Progenitor cell of endocrine pancreas (in vitro differentiated cells): Measurements from ENCODE around the gene MLLT3. TPM values are rescaled to one million over a fixed set of nuclear protein-coding genes. Genes with fewer than 3 reads are reported as not detected.
A peak's percentile ranks its signal among the peaks of the same experiment; 100 is the strongest.

Source experiments
- DNase-seq: peaks from one replicate; pipeline ENCODE4 v3.0.0; 2021; ENCODE audit warnings: low spot score; ENCODE audit not compliant: unreplicated experiment
- H3K27ac Mint-ChIP-seq: 2 replicates; pipeline ENCODE4 v1.8.0; 2021; ENCODE audit warnings: mild to moderate bottlenecking, moderate library complexity, mixed read lengths
- H3K27me3 Mint-ChIP-seq: 2 replicates; pipeline ENCODE4 v1.8.0; 2021; ENCODE audit warnings: mixed read lengths
- H3K36me3 Mint-ChIP-seq: 2 replicates; pipeline ENCODE4 v1.8.0; 2022; ENCODE audit warnings: mixed read lengths; ENCODE audit not compliant: insufficient read depth
- H3K4me1 Mint-ChIP-seq: 2 replicates; pipeline ENCODE4 v1.8.0; 2021; ENCODE audit warnings: low read depth, mixed read lengths
- H3K4me3 Mint-ChIP-seq: 2 replicates; pipeline ENCODE4 v1.8.0; 2021; ENCODE audit warnings: low read depth, mild to moderate bottlenecking, moderate library complexity, mixed read lengths
- H3K9me3 Mint-ChIP-seq: 2 replicates; pipeline ENCODE4 v1.8.0; 2021; ENCODE audit warnings: low read depth, mixed read lengths
- total RNA-seq: library from RNA; stranded (reverse); gene quantifications from 2 replicates; pipeline ENCODE4 v1.2.1, GENCODE V29; 2021
- TF ChIP-seq, protein P1 (sequence below): fragments of 200-600 bp; sonication (generic); IDR thresholded peaks from one replicate; pipeline ENCODE4 v1.5.0; 2021; ENCODE audit warnings: antibody characterized with exemption, mild to moderate bottlenecking; ENCODE audit not compliant: unreplicated experiment

Gene MLLT3
- total RNA-seq, 1 donor from 2014 or later = 25.8 TPM

DNA sequence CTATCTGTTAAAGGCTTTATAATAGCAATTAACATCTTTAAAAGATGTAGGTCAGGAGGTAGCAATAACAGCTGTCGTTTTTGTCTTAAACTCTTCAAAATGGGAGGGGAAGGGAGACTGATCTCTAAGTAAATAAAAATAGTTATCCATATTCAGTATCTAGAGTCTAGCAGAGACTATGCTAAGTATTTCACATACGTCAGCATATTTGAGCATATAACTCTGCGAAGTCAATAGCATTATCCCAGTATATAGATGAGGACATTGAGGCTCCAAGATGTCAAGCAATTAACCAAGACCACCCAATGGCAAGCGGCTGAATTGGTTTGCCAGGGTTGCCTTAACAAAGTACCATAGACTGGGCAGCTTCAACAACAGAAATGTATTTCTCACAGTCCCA lies 316.8 kb downstream of the MLLT3 start:
- TF ChIP-seq, protein P1, sequence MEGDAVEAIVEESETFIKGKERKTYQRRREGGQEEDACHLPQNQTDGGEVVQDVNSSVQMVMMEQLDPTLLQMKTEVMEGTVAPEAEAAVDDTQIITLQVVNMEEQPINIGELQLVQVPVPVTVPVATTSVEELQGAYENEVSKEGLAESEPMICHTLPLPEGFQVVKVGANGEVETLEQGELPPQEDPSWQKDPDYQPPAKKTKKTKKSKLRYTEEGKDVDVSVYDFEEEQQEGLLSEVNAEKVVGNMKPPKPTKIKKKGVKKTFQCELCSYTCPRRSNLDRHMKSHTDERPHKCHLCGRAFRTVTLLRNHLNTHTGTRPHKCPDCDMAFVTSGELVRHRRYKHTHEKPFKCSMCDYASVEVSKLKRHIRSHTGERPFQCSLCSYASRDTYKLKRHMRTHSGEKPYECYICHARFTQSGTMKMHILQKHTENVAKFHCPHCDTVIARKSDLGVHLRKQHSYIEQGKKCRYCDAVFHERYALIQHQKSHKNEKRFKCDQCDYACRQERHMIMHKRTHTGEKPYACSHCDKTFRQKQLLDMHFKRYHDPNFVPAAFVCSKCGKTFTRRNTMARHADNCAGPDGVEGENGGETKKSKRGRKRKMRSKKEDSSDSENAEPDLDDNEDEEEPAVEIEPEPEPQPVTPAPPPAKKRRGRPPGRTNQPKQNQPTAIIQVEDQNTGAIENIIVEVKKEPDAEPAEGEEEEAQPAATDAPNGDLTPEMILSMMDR = no peak
- Mint-ChIP-seq H3K4me1 (peaks cover 18% of the 10 kb centered on the region), H3K27me3 (no peaks in the 10 kb centered on the region), H3K27ac (no peak overlapping the region), H3K9me3 (peaks cover 4% of the 10 kb centered on the region), H3K4me3 (no peak overlapping the region), H3K36me3 (no peaks in the 10 kb centered on the region)
- no peak for DNase-seq

DNA sequence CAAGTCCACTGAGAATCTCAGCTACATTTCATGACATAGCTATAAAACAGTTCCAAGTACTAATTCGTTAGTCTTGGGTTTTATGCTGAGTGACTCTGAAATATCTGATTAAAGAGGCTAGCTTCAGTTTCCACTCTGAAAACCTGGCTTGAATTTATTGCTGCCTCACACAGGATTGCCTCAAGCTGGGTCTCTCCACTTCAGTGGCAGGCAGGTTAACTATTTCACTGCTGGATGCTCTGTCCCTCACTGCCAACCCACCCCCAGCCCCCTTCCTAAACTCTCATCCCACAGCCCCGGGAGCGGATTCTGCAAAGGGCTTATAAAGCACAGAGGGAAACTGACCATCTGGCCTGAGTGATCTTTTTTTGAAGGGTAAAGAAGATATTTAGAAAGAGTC lies 318.3 kb downstream of the MLLT3 start:
- TF ChIP-seq, protein P1 = no peak
- Mint-ChIP-seq H3K36me3 (no peaks in the 10 kb centered on the region), H3K4me1 (peaks cover 21% of the 10 kb centered on the region), H3K4me3 (no peak overlapping the region), H3K27ac (no peak overlapping the region), H3K9me3 (peaks cover 4% of the 10 kb centered on the region), H3K27me3 (no peaks in the 10 kb centered on the region)
- no peak for DNase-seq

DNA sequence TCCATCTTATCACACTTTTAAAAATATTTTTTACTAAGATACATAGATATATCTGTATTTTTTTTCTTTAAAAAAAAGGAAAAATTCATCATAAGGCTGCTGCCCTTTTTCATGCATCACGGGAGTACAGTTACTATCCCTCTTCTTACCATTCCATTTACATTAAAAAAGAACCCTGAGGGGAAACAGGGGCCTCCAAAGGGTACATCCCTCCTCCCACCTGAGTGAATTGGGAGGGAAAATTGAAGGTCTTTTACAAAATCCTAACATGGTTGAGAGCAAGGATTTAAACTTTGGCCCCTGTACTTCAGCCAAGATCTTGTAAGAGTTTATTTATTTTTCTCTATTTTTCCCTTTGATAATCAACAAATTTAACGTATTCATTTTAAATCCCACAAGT lies 319.2 kb downstream of the MLLT3 start:
- H3K27me3 Mint-ChIP-seq = no peaks in the 10 kb centered on the region
- H3K27ac Mint-ChIP-seq = no peak overlapping the region
- H3K4me3 Mint-ChIP-seq = no peak overlapping the region
- H3K9me3 Mint-ChIP-seq = peaks cover 4% of the 10 kb centered on the region
- H3K36me3 Mint-ChIP-seq = no peaks in the 10 kb centered on the region
- peaks cover 21% of the 10 kb centered on the region for H3K4me1 Mint-ChIP-seq
- TF ChIP-seq, protein P1 = no peak
- DNase-seq = no peak

DNA sequence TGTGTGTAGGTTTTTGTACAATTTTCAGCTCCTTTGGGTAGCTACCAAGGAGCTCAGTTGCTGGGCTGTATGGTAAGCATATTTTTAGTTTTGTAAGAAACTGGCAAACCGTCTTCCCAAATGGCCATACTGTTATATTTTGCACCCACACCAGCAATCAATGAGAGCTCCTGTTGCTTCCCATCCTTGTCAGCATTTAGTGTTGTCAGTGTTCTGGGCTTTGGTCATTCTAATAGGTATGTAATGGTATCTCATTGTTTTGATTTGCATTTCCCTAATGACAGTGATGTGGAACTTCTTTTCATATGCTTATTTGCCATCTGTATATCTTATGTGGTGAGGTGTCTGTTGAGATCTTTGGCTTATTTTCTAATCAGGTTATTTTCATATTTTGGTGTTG lies 320.1 kb downstream of the MLLT3 start:
- Mint-ChIP-seq H3K4me3 (no peak overlapping the region), H3K9me3 (peaks cover 4% of the 10 kb centered on the region), H3K36me3 (no peaks in the 10 kb centered on the region), H3K27me3 (no peaks in the 10 kb centered on the region), H3K27ac (no peak overlapping the region), H3K4me1 (peaks cover 18% of the 10 kb centered on the region)
- TF ChIP-seq, protein P1 = no peak
- no peak for DNase-seq

DNA sequence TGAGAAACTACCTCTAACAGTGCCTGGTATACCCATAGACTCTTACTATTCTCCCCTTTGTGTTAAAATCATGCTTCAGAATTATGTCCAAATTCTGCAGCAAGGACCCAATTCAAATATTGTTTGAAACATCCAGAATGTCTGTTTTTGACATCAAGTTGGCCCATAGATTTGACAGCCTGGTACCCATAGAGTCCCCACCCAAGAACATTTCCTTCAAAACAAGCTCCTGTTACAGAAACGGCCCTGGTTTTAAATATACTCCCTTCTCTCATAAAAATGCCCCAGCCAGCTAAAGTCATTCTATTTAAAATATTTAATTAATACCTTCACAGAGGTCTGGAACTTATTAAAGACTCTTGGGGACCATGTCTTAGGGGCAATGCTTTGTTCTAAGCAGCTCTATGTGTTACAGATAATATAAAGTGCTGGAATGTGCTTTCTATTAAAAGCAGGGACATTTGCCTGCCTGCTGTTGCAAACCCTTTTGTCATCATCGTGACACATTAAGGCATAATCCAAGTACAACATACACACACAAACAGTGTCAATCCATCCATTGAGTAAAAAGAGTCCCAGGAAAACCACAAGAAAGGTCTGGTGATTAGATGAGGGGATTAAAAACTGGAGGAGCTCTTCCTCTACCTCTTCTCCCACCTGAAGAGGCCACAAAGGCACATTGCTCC lies 321.7 kb downstream of the MLLT3 start:
- Mint-ChIP-seq H3K36me3 (no peaks in the 10 kb centered on the region), H3K4me3 (no peak overlapping the region), H3K9me3 (peaks cover 4% of the 10 kb centered on the region), H3K27me3 (no peaks in the 10 kb centered on the region), H3K4me1 (peaks cover 18% of the 10 kb centered on the region), H3K27ac (peak overlapping the region; percentile 88)
- TF ChIP-seq, protein P1 = no peak
- DNase-seq = no peak
